ENCODE measurements around the gene WDR44. TPM values are rescaled to one million over a fixed set of nuclear protein-coding genes. Genes with fewer than 3 reads are reported as not detected.
"Not testable (repeated sequence)": the region's sequence is repeated elsewhere in the genome, so short reads cannot be mapped to it uniquely, and the experiment has no call there.

The WDR44 gene
- total RNA-seq, 2 experiments from 2014 or later: 19.5 to 21.0 TPM

DNA sequence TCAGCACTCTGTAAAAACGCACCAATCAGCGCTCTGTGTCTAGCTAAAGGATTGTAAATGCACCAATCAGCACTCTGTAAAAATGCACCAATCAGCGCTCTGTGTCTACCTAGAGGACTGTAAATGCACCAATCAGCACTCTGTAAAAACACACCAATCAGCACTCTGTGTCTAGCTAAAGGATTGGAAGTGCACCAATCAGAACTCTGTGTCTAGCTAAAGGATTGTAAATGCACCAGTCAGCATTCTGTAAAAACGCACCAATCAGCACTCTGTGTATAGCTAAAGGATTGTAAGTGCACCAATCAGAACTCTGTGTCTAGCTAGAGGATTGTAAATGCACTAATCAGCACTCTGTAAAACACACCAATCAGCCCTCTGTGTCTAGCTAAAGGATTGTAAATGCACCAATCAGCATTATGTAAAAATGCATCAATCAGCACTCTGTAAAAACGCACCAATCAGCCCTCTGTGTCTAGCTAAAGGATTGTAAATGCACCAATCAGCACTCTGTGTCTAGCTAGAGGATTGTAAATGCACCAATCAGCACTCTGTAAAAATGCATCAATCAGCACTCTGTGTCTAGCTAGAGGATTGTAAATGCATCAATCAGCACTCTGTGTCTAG, 124.9 kb downstream of the WDR44 start:
- not testable (repeated sequence) for H3K36me3 Mint-ChIP-seq; H3K27ac Mint-ChIP-seq; H3K4me1 Mint-ChIP-seq; ATAC-seq; H3K4me3 Mint-ChIP-seq; DNase-seq; H3K27me3 Mint-ChIP-seq; H3K9me3 Mint-ChIP-seq (ENCODE audit: low read depth)
- CTCF ChIA-PET: interaction anchor here (0.9 to 2.3 kb wide), 2 partner anchors 11 to 131 kb away, joined by 3 to 5 read pairs; no protein-coding TSS in a partner anchor

DNA sequence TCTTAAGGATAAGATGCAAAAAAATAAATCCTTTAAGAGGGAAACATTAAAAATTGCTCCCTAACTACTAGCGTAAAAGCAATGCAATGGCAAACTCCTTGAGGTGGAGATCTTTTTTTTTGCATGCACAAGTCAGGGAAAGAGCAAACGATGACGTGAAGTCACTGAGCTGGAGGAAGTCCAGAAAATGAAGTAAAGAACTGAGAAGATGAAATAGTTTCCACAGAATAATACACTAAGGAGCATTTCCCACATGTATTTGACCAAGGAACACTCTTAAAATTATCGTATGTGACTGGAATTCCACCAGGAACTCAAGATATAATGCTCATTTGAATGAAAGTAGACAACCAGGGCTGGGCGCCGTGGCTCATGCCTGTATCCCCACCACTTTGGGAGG, 128.7 kb downstream of the WDR44 start:
- H3K4me1 Mint-ChIP-seq: no peaks in the 10 kb centered on the region
- CTCF ChIA-PET: no interaction called here
- no peaks in the 10 kb centered on the region for H3K9me3 Mint-ChIP-seq (ENCODE audit: low read depth)
- H3K27me3 Mint-ChIP-seq: no peaks in the 10 kb centered on the region
- ATAC-seq: no peak
- no peak overlapping the region for H3K27ac Mint-ChIP-seq
- H3K36me3 Mint-ChIP-seq: no peaks in the 10 kb centered on the region
- no peak overlapping the region for H3K4me3 Mint-ChIP-seq
- no peak for DNase-seq

DNA sequence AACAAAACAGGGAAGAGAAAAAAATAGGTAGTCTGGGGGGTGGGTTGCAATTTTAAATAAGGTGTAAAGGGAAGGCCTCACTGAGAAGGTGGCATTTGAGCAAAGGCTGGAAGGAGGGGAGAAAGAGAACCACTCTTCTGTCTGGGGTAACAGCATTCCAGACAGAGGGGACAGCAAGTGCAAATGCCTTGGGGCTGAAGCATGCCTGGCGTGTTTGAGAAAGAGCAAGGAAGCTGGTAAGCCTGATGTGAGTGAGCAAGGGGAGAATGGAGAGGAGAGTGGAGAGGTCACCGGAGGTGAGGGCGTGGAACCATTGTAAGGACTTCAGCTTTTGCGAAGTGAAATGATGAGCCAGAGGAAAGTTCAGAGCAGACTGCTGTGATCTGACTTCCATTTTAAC, 130.0 kb downstream of the WDR44 start:
- Mint-ChIP-seq H3K4me1 (no peaks in the 10 kb centered on the region), H3K27ac (no peak overlapping the region), H3K27me3 (no peaks in the 10 kb centered on the region), H3K36me3 (no peaks in the 10 kb centered on the region), H3K9me3 (ENCODE audit: low read depth) (no peaks in the 10 kb centered on the region), H3K4me3 (no peak overlapping the region)
- CTCF ChIA-PET: no interaction called here
- no peak for DNase-seq
- no peak for ATAC-seq

DNA sequence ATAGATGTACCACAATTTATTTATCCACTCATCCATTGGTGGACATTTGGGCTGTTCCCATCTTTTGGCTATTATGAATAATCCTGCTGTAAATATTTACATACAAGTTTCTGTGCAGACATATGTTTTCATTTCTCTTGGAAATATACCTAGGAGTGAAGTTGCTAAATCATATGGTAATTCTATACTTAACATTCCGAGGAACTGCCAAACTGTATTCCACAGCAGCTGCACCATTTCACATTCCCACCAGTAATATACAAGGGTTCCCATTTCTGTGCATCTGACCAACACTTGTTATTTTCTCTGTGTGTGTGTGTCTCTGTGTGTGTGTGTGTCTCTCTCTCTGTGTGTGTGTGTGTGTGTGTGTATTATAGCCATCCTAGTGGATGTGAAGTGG, 134.3 kb downstream of the WDR44 start:
- H3K27ac Mint-ChIP-seq: no peak overlapping the region
- no peaks in the 10 kb centered on the region for H3K9me3 Mint-ChIP-seq (ENCODE audit: low read depth)
- CTCF ChIA-PET: no interaction called here
- no peak for ATAC-seq
- H3K27me3 Mint-ChIP-seq: no peaks in the 10 kb centered on the region
- H3K4me1 Mint-ChIP-seq: no peaks in the 10 kb centered on the region
- no peaks in the 10 kb centered on the region for H3K36me3 Mint-ChIP-seq
- no peak for DNase-seq
- no peak overlapping the region for H3K4me3 Mint-ChIP-seq

DNA sequence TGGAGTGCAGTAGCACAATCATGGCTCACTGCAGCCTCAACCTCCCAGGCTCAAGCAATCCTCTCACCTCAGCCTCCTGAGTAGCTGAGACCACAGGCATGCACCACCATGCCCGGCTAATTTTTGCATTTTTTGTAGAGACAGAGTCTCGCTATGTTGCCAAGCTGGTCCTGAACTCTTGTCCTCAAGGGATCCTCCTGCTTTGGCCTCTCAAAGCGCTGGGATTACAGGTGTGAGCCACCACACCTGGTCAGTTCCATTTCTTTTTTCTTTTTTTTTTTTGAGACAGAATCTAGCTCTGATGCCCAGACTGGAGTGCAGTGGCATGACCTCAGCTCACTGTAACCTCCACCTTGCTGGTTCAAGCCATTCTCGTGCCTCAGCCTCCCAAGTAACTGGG, 136.5 kb downstream of the WDR44 start:
- H3K4me1 Mint-ChIP-seq; DNase-seq; H3K27me3 Mint-ChIP-seq; H3K36me3 Mint-ChIP-seq; H3K9me3 Mint-ChIP-seq (ENCODE audit: low read depth); ATAC-seq; CTCF ChIA-PET; H3K27ac Mint-ChIP-seq; H3K4me3 Mint-ChIP-seq: not testable (repeated sequence)

DNA sequence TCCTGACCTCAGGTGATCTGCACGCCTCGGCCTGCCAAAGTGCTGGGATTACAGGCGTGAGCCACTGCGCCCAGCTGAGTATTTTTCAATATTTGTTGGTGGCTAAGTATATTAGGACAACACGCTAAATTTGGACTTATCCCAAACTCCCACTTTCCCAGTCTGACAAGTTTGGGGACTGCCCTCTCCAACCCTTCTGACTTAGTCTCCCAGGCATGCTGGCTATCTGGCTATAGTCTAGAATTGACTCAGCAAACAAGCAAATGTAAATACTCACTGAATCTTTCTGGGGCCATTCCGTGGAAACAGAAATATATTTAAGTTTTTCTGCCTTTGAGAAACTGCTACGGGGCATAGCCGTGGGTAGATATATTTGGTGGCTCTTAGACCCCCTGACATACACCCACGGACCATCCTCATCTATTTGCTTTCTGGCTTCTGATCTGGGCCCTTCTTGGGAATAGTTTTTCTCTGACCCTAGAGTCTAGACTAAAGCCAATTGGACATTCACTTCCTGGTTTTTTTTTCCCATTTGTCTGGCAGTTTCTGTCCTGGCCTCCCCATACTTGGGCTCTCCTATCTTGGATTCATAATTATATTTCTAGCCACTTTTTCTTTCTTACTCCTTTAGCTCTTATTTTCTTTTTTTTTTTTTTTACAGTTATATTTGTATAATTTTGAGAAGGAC, 138.5 kb downstream of the WDR44 start:
- no peak for DNase-seq
- ATAC-seq: no peak
- Mint-ChIP-seq H3K4me3 (no peak overlapping the region), H3K4me1 (no peaks in the 10 kb centered on the region), H3K36me3 (no peaks in the 10 kb centered on the region), H3K27ac (no peak overlapping the region), H3K9me3 (ENCODE audit: low read depth) (no peaks in the 10 kb centered on the region), H3K27me3 (no peaks in the 10 kb centered on the region)
- CTCF ChIA-PET: interaction anchor here (0.7 kb wide), 1 partner anchor 25 kb away, joined by 3 read pairs; no protein-coding TSS in a partner anchor

DNA sequence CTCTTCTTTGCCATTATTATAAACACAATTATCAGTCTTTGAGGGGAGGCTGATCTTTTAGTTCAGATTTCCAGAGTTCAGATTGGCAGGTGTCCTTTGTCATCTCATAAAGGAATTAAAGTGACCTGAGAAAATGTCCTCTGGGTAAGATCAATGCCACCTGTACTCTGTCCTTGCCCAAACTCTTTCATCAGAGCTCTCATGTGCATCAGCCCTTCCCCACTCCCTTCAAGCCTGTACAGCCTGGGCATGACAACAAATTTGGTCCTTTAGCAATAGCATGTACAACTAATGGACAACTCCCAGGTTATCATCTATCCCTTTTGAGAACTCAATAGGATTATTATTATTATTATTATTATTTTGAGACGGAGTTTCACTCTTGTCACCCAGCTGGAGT, 140.8 kb downstream of the WDR44 start:
- H3K27me3 Mint-ChIP-seq; H3K4me1 Mint-ChIP-seq; DNase-seq; H3K36me3 Mint-ChIP-seq; ATAC-seq; H3K9me3 Mint-ChIP-seq (ENCODE audit: low read depth); H3K4me3 Mint-ChIP-seq; H3K27ac Mint-ChIP-seq: not testable (repeated sequence)
- CTCF ChIA-PET: interaction anchor here (0.8 kb wide), 1 partner anchor 115 kb away, joined by 3 read pairs; no protein-coding TSS in a partner anchor

DNA sequence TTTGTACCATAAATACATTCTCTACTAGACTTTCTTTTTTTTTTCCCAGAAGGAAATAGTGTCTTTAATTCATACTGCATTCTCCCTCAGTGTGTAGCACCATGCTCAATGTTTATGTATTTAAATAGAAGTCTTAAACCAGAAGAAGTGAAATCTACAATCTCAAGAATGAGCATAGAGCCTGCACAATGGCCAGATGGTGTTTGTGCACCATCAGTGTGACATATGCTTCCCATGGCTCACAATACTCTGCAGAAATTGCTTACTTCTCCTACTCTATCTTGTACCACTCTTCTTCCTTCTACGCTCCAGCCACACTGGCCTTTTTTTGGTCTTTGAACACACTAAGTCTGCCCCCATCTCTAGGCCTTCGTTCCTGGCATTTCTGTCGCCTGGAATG, 147.1 kb downstream of the WDR44 start:
- Mint-ChIP-seq H3K27ac (no peak overlapping the region), H3K27me3 (no peaks in the 10 kb centered on the region), H3K9me3 (ENCODE audit: low read depth) (no peaks in the 10 kb centered on the region), H3K4me1 (peaks cover 12% of the 10 kb centered on the region), H3K36me3 (peaks cover 8% of the 10 kb centered on the region), H3K4me3 (no peak overlapping the region)
- no peak for DNase-seq
- CTCF ChIA-PET: no interaction called here
- no peak for ATAC-seq

DNA sequence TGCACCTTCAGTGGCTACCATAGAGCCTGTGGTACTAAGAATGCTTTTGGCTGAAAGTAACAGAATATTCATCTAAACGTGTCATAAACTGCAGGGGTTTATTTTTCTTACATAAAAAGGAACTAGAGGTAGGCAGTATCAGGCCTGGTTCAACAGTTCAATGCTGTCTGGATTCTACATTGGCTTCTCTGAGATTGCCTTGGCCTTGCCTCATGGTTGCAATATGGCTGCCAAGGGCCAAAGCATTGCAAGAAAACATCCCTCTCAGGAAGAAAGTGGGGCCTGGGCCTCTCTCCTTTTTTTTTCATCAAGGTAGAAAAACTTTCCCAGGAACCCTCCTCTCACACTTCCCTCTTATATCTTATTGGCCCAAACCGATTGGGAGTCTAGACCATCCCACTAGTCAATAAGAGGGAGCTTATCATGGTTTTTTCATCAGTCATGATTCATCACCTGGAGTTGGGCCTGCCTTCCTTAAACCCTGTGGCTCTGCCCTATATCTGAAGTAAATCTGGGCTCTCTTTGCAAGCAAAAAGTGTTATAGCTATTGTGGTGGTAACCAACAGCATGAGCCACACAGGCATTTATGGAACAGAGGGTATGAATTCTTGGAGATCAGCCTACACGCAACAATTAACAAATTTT, 147.9 kb downstream of the WDR44 start:
- Mint-ChIP-seq H3K9me3 (ENCODE audit: low read depth) (no peaks in the 10 kb centered on the region), H3K36me3 (peaks cover 9% of the 10 kb centered on the region), H3K4me3 (no peak overlapping the region), H3K27me3 (no peaks in the 10 kb centered on the region), H3K27ac (no peak overlapping the region), H3K4me1 (peaks cover 17% of the 10 kb centered on the region)
- ATAC-seq (no peak), DNase-seq (no peak)
- CTCF ChIA-PET: no interaction called here

DNA sequence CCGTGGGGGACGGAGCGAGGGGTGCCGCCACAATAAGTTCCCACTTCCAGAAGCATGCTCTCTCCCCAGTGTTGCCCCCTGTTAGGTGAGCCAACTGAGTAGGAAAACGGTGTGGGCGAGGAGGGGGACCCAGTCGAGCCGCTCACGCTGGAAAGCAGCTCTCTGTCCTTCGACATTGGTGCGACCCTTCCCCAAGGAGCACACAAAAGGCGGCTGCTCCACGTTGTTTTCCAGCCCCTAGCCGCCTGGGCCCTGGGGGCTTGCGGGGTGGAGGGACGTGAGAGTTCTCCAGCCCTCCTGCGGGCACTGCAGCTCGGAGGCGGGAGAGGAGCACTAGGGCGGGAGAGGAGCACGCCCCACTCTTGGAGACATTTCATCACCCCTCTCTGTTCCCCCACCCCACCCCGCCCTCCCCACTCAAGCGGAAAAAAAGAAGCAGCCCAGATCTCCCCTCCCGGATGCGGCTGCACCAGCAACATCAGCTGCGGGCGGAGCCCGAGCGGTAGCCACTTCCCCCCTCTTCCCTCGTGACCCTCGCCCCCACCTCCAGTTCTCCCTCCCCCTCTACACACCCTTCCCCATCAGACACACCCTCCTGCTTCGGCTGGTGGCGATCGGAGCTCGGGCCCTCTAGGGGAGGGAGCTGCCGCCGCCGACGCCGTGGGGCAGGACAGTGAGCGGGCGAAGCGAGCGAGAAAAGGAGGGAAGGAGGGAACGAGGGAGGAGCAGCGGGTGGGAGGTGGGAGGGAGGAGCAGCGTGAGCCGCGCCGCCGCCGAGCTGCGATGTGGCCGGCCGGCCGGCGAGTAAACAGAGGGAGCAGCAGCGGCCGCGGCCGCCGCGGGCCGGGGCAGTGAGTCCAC, 149.4 kb downstream of the WDR44 start, which contains the start of gene DOCK11:
Gene DOCK11, plus strand, starts transcription at position 755 of the 861 bp plus-strand sequence. CDS start 157 bp downstream, outside the sequence.
- Mint-ChIP-seq H3K27ac (peak within 1 kb of the TSS; percentile 99), H3K36me3 (peaks cover 12% of the 10 kb centered on the region), H3K4me1 (peaks cover 23% of the 10 kb centered on the region), H3K9me3 (ENCODE audit: low read depth) (no peaks in the 10 kb centered on the region), H3K27me3 (no peaks in the 10 kb centered on the region), H3K4me3 (peak within 1 kb of the TSS; percentile 99)
- peak; percentile 91 for DNase-seq
- ATAC-seq: peak; percentile 76
- CTCF ChIA-PET: interaction anchor here (0.9 to 3.9 kb wide), 6 partner anchors 11 to 106 kb away, joined by 3 to 20 read pairs (median 8); no protein-coding TSS in a partner anchor

DNA sequence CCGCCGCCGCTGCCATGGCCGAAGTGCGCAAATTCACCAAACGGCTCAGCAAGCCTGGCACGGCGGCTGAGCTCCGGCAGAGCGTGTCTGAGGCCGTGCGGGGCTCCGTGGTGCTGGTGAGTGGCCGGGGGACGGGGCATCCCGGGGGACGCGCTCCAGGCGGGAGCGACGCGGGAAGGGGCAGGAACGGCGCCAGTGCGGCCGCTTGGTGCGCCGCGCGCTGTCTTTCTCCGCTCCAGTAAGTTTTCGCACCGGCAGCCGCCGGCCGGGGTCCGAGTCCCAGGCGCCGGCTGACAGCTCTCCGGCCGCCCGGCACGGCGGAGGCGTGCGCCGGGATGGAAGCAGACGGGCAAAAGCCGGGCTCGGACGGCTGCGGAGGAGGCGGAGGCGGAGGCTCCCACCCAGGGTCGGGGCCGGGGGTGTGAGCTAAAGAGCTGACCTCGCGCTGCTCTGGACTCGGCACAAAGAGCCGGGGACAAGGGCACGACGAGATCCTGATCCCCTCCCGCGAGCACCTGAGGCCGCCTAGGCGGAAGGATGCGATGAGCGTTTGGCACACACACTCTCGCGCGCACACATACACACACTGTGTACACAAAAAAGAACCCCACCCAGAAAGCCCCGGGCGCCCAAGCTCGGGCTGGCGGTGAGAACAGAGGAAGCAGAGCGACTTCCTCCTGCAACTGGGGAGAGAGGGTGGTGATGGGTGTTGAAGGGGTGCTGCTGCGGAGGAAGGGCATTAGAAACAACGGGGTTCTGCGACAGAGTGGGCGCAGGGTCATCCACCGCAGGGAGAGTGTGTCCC, 150.3 kb downstream of the WDR44 start:
- peaks cover 23% of the 10 kb centered on the region for H3K4me1 Mint-ChIP-seq
- no peaks in the 10 kb centered on the region for H3K27me3 Mint-ChIP-seq
- no peaks in the 10 kb centered on the region for H3K9me3 Mint-ChIP-seq (ENCODE audit: low read depth)
- peak; percentile 90 for DNase-seq
- peak overlapping the region; percentile 99 for H3K4me3 Mint-ChIP-seq
- peak overlapping the region; percentile 99 for H3K27ac Mint-ChIP-seq
- CTCF ChIA-PET: interaction anchor here (0.6 to 3.9 kb wide), 6 partner anchors 8 to 105 kb away, joined by 3 to 20 read pairs (median 8); no protein-coding TSS in a partner anchor
- ATAC-seq: peak; percentile 71
- peaks cover 12% of the 10 kb centered on the region for H3K36me3 Mint-ChIP-seq

DNA sequence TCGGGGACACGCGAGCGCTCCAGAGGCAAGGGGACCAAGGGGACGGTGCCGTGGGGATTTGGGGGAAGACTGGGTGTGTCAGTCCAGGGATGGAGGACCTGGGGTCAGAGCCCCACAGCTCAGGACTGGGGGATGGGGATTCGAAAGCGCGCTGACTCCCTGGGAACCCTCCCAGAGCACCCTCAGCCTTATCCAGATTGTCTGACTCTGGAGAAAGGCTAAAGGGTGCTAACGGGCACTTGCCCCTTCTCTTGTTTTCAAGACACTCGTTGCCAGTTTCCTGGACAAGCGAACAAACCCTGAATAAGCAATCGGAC, 150.8 kb downstream of the WDR44 start:
- ATAC-seq (no peak), DNase-seq (no peak)
- Mint-ChIP-seq H3K9me3 (ENCODE audit: low read depth) (no peaks in the 10 kb centered on the region), H3K36me3 (peaks cover 12% of the 10 kb centered on the region), H3K27ac (peak overlapping the region; percentile 99), H3K4me3 (peak overlapping the region; percentile 99), H3K4me1 (peaks cover 23% of the 10 kb centered on the region), H3K27me3 (no peaks in the 10 kb centered on the region)
- CTCF ChIA-PET: interaction anchor here (0.6 to 3.9 kb wide), 4 partner anchors 7 to 105 kb away, joined by 3 to 20 read pairs (median 14); no protein-coding TSS in a partner anchor
